ENCODE results near the gene LRBA.
"Not testable (repeated sequence)": the region's sequence is repeated elsewhere in the genome, so short reads cannot be mapped to it uniquely, and the experiment has no call there.

Gene LRBA

GRCh38 chr4:150386415-150386814, 628.7 kb downstream of the LRBA start:
- DNase-seq = not testable (repeated sequence)

DNA sequence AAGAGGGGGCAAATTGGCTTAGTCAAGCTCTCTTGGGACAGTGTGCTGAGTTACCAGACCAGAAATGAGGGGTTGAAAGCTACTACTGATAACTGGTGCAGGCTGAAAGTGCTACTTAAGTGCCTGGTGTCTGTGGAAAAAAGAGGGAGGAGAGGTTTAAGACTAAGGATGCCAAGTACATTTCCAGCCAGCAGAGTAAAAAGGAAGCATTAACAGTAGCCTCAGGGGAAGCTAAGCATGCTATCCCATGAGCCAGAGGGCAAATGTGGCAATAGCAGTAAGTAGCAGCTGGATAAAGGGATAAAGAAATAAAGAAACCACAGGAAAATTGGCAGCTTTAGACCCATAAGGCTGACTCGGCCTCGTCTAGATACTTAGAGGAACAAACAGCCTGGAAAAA, 629.5 kb downstream of the LRBA start:
- peak; percentile 37 for DNase-seq

DNA sequence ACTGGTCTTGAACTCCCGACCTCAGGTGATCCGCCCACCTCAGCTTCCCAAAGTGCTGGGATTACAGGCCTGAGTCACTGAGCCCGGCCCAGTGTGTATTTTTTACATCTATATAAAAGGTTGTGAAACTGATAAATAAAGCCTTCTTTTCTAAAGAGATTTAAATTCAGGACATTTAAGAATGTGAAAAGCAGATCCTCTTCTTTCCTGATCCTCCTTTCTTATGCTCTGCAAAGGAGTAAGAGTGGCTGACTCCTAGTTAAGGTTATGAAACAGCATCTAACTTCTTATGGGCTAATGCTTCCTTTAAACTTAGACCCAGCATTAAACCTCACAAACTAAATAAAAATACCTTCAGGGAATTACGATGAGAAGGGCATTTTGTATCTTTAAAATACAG, 630.8 kb downstream of the LRBA start:
- DNase-seq = no peak

DNA sequence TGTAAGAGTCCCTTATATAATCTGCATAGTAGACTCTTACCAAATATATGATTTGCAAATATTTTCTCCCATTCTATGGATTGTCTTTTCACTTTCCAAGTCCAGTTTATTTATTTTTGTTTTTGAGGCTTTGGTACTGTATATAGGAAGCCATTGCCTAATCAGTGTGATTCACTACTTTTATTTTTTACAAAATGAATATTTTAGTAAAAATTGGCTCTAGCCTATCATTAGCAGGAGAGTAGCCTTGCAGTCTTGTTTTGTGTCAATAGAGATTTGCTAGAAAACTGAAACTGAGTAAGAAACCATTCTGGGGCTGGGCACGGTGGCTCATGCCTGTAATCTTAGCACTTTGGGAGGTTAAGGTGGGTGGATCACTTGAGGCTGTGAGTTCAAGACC, 633.1 kb downstream of the LRBA start:
- DNase-seq = no peak

GRCh38 chr4:150381609-150382008, 633.5 kb downstream of the LRBA start:
- DNase-seq = no peak

- DNase-seq = no peak
Measured at GRCh38 chr4:150381036-150381435, 634.0 kb downstream of the LRBA start.

DNA sequence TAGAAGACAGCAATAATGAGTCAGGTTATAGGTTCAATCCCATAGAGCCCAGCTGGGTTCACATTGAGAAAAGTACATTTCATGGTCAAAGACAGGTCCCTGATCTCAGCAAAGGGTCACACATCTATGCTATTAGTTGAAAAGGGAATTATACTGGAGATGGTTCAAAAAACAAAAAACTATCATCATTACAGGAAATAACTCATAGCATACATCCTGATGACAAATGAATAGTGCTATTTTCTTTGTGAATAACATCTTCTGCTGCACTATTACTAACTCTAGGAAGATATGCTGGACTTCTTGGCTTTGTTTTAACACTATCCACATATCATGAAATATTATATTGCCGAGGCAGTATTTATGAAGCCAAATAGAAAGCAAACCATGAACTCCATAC, 635.6 kb downstream of the LRBA start:
- DNase-seq = no peak

- no peak for DNase-seq
Measured at GRCh38 chr4:150375025-150375424, 640.1 kb downstream of the LRBA start.

DNA sequence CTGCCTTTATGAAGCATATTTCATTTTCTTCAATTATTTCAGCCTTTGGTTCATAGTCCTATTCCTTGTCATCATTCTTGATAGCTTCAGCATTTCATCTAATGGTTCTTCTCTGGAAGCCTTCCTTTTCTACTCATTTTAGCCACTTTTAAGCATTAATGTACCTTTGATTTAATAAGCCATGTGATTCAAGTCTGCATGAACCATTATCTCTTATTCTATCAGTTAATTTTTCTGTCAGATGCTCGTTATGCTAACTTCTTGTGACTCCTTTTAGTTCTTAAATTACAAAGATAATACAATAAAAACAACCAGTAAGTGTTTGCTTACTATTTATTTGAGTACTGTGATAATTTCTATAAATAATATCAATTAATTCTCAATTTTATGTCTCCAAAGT, 643.2 kb downstream of the LRBA start:
- DNase-seq = no peak

- DNase-seq = no peak
Measured at GRCh38 chr4:150369434-150370380, 645.4 kb downstream of the LRBA start.

GRCh38 chr4:150368667-150369066, 646.4 kb downstream of the LRBA start:
- DNase-seq = no peak

GRCh38 chr4:150367326-150367725, 647.8 kb downstream of the LRBA start:
- DNase-seq = no peak

GRCh38 chr4:150366487-150366999, 648.5 kb downstream of the LRBA start:
- DNase-seq = no peak

DNA sequence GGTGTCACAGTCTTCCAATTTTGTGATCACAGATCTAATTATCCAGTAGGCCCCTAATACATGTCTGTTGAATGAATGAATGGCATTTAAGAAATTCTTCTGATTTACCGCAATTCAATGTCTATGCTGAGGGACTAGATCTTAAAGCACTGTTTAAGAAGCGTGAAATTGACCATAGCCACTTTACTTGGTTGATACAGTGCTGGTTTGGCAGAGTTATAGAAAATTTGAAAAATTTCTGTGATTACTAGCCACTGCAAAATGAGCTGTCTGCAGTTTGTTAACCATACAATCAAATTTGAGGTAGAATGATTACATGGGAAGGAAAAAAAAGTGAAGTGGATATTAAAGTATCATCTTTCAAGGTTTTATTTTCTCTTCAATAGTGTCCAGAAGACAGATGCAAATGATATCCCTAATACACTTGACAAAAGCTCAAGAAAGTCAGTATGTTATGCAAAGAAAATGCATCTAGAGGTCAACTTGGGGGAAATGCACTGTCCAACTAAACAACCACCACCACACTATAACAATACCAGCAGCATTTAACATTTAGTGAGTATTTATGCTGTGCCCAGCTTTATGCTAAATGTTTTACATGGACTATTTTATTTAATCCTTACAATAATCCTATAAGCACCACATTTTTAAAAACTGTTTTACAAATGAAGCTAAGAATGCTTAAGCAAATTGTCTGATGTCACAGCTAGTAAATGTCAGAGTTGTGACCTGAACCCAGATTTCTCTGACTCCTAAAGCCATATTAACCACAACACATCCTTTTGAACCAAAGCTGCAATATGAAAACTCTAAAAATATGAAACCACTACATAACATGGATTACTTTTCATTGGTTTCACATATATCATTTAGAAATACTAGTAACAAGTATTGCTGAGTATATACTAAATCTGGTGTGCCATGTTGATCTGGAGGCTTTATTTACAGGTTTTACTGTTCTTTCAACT, 651.1 kb downstream of the LRBA start:
- no peak for DNase-seq

DNA sequence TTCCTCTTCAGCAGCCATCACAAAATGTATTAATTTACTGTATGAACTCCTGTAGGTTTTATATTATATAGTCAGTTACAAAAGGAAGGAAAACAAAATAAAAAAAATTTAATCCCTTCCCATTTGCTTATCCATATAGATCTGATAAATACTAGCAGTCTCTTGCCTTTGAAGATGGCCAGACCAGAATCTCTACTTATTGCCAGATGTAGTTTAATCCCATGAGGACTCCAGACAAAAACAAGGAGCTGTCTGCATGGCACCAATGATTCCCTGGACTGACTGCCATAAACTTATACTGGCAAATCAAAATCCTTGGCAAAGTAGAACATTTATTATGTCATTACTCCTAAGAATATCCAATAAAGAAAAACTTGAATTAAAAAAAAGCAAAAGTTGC, 656.4 kb downstream of the LRBA start:
- no peak for DNase-seq

DNA sequence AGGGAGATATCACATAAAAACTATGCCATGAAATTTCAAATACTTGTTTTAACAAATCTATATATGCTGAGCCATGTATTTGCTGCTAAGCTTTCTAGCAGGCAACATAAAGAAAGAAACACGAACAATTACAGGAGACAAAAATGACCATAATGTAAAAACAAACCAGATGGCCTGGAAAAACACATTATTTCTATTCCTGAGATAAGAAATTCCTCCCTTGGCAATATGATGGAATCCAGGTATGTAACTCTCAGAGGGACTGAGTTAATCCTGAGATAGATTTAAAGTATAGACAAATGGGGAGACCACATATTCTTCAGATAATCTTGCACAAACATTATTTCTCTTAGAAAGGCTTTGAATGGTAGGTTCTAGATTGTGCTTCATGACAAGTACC, 657.3 kb downstream of the LRBA start:
- DNase-seq = no peak

DNA sequence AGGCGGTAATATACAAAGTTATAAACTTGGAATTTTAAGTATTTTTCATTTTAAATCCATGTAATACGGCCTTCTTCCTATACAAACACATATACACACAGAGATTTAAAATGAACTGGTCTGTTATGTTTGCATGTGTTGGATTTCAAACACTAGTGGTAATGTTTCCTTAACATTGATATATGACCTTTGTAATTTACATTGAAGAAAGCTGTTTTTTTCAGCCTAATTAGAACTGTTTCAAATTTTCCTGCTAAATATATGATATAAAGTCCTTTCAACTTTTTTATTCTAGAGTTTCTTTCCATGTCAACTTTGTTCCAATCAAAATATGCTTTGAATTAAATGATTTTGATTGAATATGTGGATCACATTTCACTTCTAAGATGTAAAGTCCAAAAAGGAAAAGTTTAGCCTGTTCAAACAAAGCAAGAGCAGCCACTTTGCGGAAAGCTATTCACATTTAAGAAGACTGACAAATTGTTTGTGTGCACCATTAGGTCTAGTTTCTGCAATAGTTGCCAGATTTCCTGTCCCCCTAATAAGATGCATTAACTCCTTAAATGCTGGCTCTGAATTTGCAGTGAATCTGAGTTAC, 659.1 kb downstream of the LRBA start:
- DNase-seq = no peak

- no peak for DNase-seq
Measured at GRCh38 chr4:150355418-150355817, 659.7 kb downstream of the LRBA start.

- DNase-seq = no peak
Measured at GRCh38 chr4:150354214-150354796, 660.8 kb downstream of the LRBA start.

- no peak for DNase-seq
Measured at GRCh38 chr4:150348079-150348478, 667.0 kb downstream of the LRBA start.

DNA sequence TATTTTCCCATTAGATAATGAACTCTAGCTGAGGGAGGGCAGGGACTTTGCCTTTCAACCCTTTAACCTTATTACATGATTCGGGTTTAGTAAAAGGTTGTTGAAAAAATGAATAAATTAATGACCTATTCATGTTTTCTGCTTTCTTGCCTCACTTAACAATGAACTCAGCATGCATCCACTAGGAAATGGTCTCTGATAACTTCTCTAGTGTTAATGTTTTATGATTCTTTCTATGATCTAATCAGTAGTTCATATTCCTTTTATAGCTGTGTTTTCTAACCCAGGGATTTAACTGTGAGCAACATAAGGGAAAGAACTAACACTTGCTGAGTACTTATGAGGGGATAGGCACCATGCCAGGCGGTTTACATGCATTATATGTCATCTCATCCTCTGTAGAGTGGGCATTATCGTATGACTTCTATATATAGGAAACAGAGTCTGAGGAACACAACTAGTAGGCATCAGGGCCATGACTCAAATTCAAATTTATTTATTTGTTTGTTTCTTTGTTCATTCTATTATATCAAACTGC, 669.8 kb downstream of the LRBA start:
- no peak for DNase-seq

GRCh38 chr4:150343796-150344195, 671.3 kb downstream of the LRBA start:
- DNase-seq = no peak
